ENCODE data around the gene EXD3. TPM values are rescaled to one million over a fixed set of nuclear protein-coding genes. Genes with fewer than 3 reads are reported as not detected.

The EXD3 gene
- total and polyA plus RNA-seq, 9 of the 15 experiments (the other 6 are each of a cell fraction or from before 2014, with no cell fraction given): 0.29 to 12.5 (median 3.9) TPM

GRCh38 chr9:137463931-137464290 is 40.9 kb upstream of the EXD3 start:
- no peaks in the 10 kb centered on the region for H3K27me3 ChIP-seq (ENCODE audit: control insufficient read depth in 2 of 2, insufficient read depth in 2 of 2, low read length in 2 of 2)
- H4K20me1 ChIP-seq (replicated peaks; ENCODE audit: control insufficient read depth, insufficient read depth, low read length): no peaks in the 10 kb centered on the region
- BruUV-seq (replicated peaks): no TSS peak
- intact Hi-C loops (cut with micrococcal nuclease) (no loop called here), in situ Hi-C loops (cut with MboI) (no loop called here)
- no peaks in the 10 kb centered on the region for H3K9me3 ChIP-seq (replicated peaks; ENCODE audit: control insufficient read depth, insufficient read depth, low read depth, low read length)
- H3K36me3 ChIP-seq (ENCODE audit: control insufficient read depth, insufficient read depth, low read length): no peaks in the 10 kb centered on the region
- DNase-seq (ENCODE audit: extremely low read depth in 1 of 4, low spot score in 3 of 4) (no peak), FAIRE-seq (no peak), ATAC-seq (no peak)
- H3K9me1 ChIP-seq (ENCODE audit: control insufficient read depth, insufficient read depth, low read length): no peaks in the 10 kb centered on the region
- H3K79me2 ChIP-seq (ENCODE audit: control insufficient read depth, insufficient read depth, low read length): peaks cover under 1% of the 10 kb centered on the region; the same call in 1 of the 3 replicates
- no peak for TF ChIP-seq VEZF1 (CRISPR knock-in tag; IDR thresholded peaks at IDR 0.05)
- TF ChIP-seq ATF7 (IDR thresholded peaks at IDR 0.05): no peak
- no peak for TF ChIP-seq ATF1 (CRISPR knock-in tag; IDR thresholded peaks at IDR 0.05)
- no peak for TF ChIP-seq ATF1 (tag; IDR thresholded peaks at IDR 0.05)
- TF ChIP-seq TCF7 (IDR thresholded peaks at IDR 0.05; ENCODE audit: borderline replicate concordance): no peak
- no peak for TF ChIP-seq KAT7 (CRISPR knock-in tag; IDR thresholded peaks at IDR 0.05; ENCODE audit: borderline replicate concordance)
- TF ChIP-seq SP2 (IDR thresholded peaks at IDR 0.05; ENCODE audit: extremely low read depth, low read depth, low read length, poor library complexity, severe bottlenecking): no peak
- no peak for TF ChIP-seq ZBTB8A (IDR thresholded peaks at IDR 0.05; ENCODE audit: partially characterized antibody)
- TF ChIP-seq WHSC1 (IDR thresholded peaks at IDR 0.05; ENCODE audit: low read length): no peak
- no peak for TF ChIP-seq FOXP1 (CRISPR knock-in tag; IDR thresholded peaks at IDR 0.05)
- no peak for TF ChIP-seq RFX5 (IDR thresholded peaks at IDR 0.05; ENCODE audit: low read depth, low read length)
- TF ChIP-seq TAF7 (tag; IDR thresholded peaks at IDR 0.05): no peak
- no peak for TF ChIP-seq ZNF644 (tag; IDR thresholded peaks at IDR 0.05; ENCODE audit: low read depth)
- TF ChIP-seq E2F4 (CRISPR knock-in tag; IDR thresholded peaks at IDR 0.05; ENCODE audit: low read depth): no peak
- TF ChIP-seq ZNF133 (CRISPR knock-in tag; IDR thresholded peaks at IDR 0.05): no peak
- TF ChIP-seq THRB (CRISPR knock-in tag; conservative IDR thresholded peaks at IDR 0.05): no peak
- TF ChIP-seq ZNF274 (IDR thresholded peaks at IDR 0.05; ENCODE audit: borderline replicate concordance, low read depth, low read length): no peak
- TF ChIP-seq ESRRA (IDR thresholded peaks at IDR 0.05; ENCODE audit: borderline replicate concordance, low read depth): no peak
- 66% methylated on average over 16 of the region's 18 CpGs for WGBS (ENCODE audit: insufficient coverage, low coverage, missing lambda C conversion rate)
- H3K27ac ChIP-seq (ENCODE audit: extremely low read depth, low read depth, low read length): no peak overlapping the region
- peaks cover 17 to 79% of the 10 kb centered on the region in 2 experiments for H3K4me1 ChIP-seq (replicated peaks in 1 of 2; ENCODE audit: control insufficient read depth in 2 of 2, insufficient read depth in 2 of 2, low read length in 2 of 2)
- H3K4me2 ChIP-seq (ENCODE audit: insufficient read depth, low read length): no peak overlapping the region
- no peak overlapping the region for H3K4me3 ChIP-seq
- H2AFZ ChIP-seq (ENCODE audit: low read depth, low read length): no peak overlapping the region
- ChIA-PET CTCF (ENCODE audit: low intra/inter-chr PET ratio) (no interaction called here), POLR2A (interaction anchor here (1.0 kb wide), 1 partner anchor 28 kb away, joined by 3 read pairs; no protein-coding TSS in a partner anchor)
- no peak overlapping the region for H3K9ac ChIP-seq (ENCODE audit: insufficient read depth in 1 of 2, low read depth in 2 of 2, low read length in 2 of 2)
